ENCODE data around the gene TSPEAR. TPM values are rescaled to one million over a fixed set of nuclear protein-coding genes. Genes with fewer than 3 reads are reported as not detected.

TSPEAR gene
- total RNA-seq, 1 donor from 2014 or later: not detected

- H3K36me3 Mint-ChIP-seq (ENCODE audit: unreplicated experiment): peaks cover 5% of the 10 kb centered on the region
- H3K27me3 Mint-ChIP-seq (ENCODE audit: unreplicated experiment): no peaks in the 10 kb centered on the region
- DNase-seq: no peak
- H3K27ac Mint-ChIP-seq (ENCODE audit: unreplicated experiment): no peak overlapping the region
- no peak for TF ChIP-seq CTCF (IDR thresholded peaks at IDR 0.05; ENCODE audit: partially characterized antibody, unreplicated experiment)
- no peak overlapping the region for H3K4me3 Mint-ChIP-seq (ENCODE audit: unreplicated experiment)
- no peaks in the 10 kb centered on the region for H3K4me1 Mint-ChIP-seq (ENCODE audit: low read depth, unreplicated experiment)
- peaks cover 9% of the 10 kb centered on the region for H3K9me3 Mint-ChIP-seq (ENCODE audit: unreplicated experiment)
Measured at GRCh38 chr21:44537930-44538911, 173.2 kb downstream of the TSPEAR start.

GRCh38 chr21:44535963-44536362, 175.4 kb downstream of the TSPEAR start:
- no peak for TF ChIP-seq CTCF (IDR thresholded peaks at IDR 0.05; ENCODE audit: partially characterized antibody, unreplicated experiment)
- H3K4me3 Mint-ChIP-seq (ENCODE audit: unreplicated experiment): no peak overlapping the region
- no peaks in the 10 kb centered on the region for H3K27me3 Mint-ChIP-seq (ENCODE audit: unreplicated experiment)
- H3K27ac Mint-ChIP-seq (ENCODE audit: unreplicated experiment): no peak overlapping the region
- H3K4me1 Mint-ChIP-seq (ENCODE audit: low read depth, unreplicated experiment): peaks cover 3% of the 10 kb centered on the region
- peaks cover 8% of the 10 kb centered on the region for H3K9me3 Mint-ChIP-seq (ENCODE audit: unreplicated experiment)
- DNase-seq: no peak
- H3K36me3 Mint-ChIP-seq (ENCODE audit: unreplicated experiment): peaks cover 2% of the 10 kb centered on the region

- peaks cover 10% of the 10 kb centered on the region for H3K9me3 Mint-ChIP-seq (ENCODE audit: unreplicated experiment)
- no peak for TF ChIP-seq CTCF (IDR thresholded peaks at IDR 0.05; ENCODE audit: partially characterized antibody, unreplicated experiment)
- peaks cover 6% of the 10 kb centered on the region for H3K36me3 Mint-ChIP-seq (ENCODE audit: unreplicated experiment)
- H3K4me1 Mint-ChIP-seq (ENCODE audit: low read depth, unreplicated experiment): peaks cover 8% of the 10 kb centered on the region
- H3K27me3 Mint-ChIP-seq (ENCODE audit: unreplicated experiment): peaks cover 4% of the 10 kb centered on the region
- H3K27ac Mint-ChIP-seq (ENCODE audit: unreplicated experiment): no peak overlapping the region
- no peak for DNase-seq
- H3K4me3 Mint-ChIP-seq (ENCODE audit: unreplicated experiment): no peak overlapping the region
Measured at GRCh38 chr21:44534688-44535087, 176.7 kb downstream of the TSPEAR start.

- Mint-ChIP-seq H3K27me3 (ENCODE audit: unreplicated experiment) (peaks cover 4% of the 10 kb centered on the region), H3K27ac (ENCODE audit: unreplicated experiment) (no peak overlapping the region), H3K9me3 (ENCODE audit: unreplicated experiment) (peaks cover 10% of the 10 kb centered on the region), H3K4me1 (ENCODE audit: low read depth, unreplicated experiment) (peaks cover 8% of the 10 kb centered on the region), H3K36me3 (ENCODE audit: unreplicated experiment) (peaks cover 6% of the 10 kb centered on the region), H3K4me3 (ENCODE audit: unreplicated experiment) (no peak overlapping the region)
- no peak for TF ChIP-seq CTCF (IDR thresholded peaks at IDR 0.05; ENCODE audit: partially characterized antibody, unreplicated experiment)
- no peak for DNase-seq
Measured at GRCh38 chr21:44533891-44534627, 177.3 kb downstream of the TSPEAR start.
